ENCODE results near the gene RBX1. TPM values are rescaled to one million over a fixed set of nuclear protein-coding genes. Genes with fewer than 3 reads are reported as not detected.
"Not testable (repeated sequence)": the region's sequence is repeated elsewhere in the genome, so short reads cannot be mapped to it uniquely, and the experiment has no call there.

The RBX1 gene
- total RNA-seq, 1 donor from 2014 or later = 69.7 TPM

- no peaks in the 10 kb centered on the region for H3K27me3 ChIP-seq (ENCODE audit: low read depth)
- no peak overlapping the region for H3K4me3 ChIP-seq
- intact Hi-C loops (cut with micrococcal nuclease) = no loop called here
- no peaks in the 10 kb centered on the region for H3K4me1 ChIP-seq
- no peaks in the 10 kb centered on the region for H3K9me3 ChIP-seq (replicated peaks)
- no peak for TF ChIP-seq CTCF (IDR thresholded peaks at IDR 0.05; ENCODE audit: borderline replicate concordance)
- H3K27ac ChIP-seq (replicated peaks) = no peak overlapping the region
- no peak for DNase-seq
- no peaks in the 10 kb centered on the region for H3K36me3 ChIP-seq
Observed at GRCh38 chr22:41000040-41000565, 48.9 kb downstream of the RBX1 start.

GRCh38 chr22:41000941-41001721 is 50.0 kb downstream of the RBX1 start:
- intact Hi-C loops (cut with micrococcal nuclease) = no loop called here
- no peak for DNase-seq
- Histone ChIP-seq H3K9me3 (replicated peaks) (no peaks in the 10 kb centered on the region), H3K27ac (replicated peaks) (no peak overlapping the region), H3K36me3 (no peaks in the 10 kb centered on the region), H3K4me3 (no peak overlapping the region), H3K4me1 (no peaks in the 10 kb centered on the region), H3K27me3 (ENCODE audit: low read depth) (no peaks in the 10 kb centered on the region)
- TF ChIP-seq CTCF (IDR thresholded peaks at IDR 0.05; ENCODE audit: borderline replicate concordance) = no peak

DNA sequence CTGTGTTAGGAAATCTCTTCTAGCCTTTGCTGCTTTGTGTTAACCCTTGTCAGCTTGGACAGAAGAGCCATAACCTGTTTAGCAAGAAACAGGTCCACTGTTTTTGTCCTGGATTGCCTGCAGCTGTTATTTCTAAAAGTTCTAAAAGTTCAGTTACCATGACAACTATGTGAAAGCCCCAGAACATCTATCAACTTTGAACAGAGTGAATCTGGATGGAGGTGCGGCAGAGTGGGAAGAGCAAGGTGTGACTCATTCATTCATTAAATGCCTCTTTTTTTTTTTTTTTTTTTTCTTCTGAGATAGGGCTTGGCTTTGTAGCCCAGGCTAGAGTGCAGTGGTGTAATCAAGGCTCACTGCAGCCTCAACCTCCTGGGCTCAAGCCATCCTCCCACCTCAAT is 50.5 kb downstream of the RBX1 start:
- Histone ChIP-seq H3K4me3 (no peak overlapping the region), H3K9me3 (replicated peaks) (no peaks in the 10 kb centered on the region), H3K36me3 (no peaks in the 10 kb centered on the region), H3K27me3 (ENCODE audit: low read depth) (no peaks in the 10 kb centered on the region), H3K4me1 (no peaks in the 10 kb centered on the region), H3K27ac (replicated peaks) (no peak overlapping the region)
- intact Hi-C loops (cut with micrococcal nuclease) = no loop called here
- no peak for TF ChIP-seq CTCF (IDR thresholded peaks at IDR 0.05; ENCODE audit: borderline replicate concordance)
- DNase-seq = no peak

- H3K4me3 ChIP-seq; H3K27me3 ChIP-seq (ENCODE audit: low read depth); H3K27ac ChIP-seq (replicated peaks); H3K9me3 ChIP-seq (replicated peaks); H3K4me1 ChIP-seq; intact Hi-C loops (cut with micrococcal nuclease); H3K36me3 ChIP-seq; DNase-seq: not testable (repeated sequence)
Observed at GRCh38 chr22:41002386-41002785, 51.2 kb downstream of the RBX1 start.

- intact Hi-C loops (cut with micrococcal nuclease) = no loop called here
- H3K4me3 ChIP-seq = no peak overlapping the region
- no peak overlapping the region for H3K27ac ChIP-seq (replicated peaks)
- H3K9me3 ChIP-seq (replicated peaks) = no peaks in the 10 kb centered on the region
- no peaks in the 10 kb centered on the region for H3K36me3 ChIP-seq
- no peak for TF ChIP-seq CTCF (IDR thresholded peaks at IDR 0.05; ENCODE audit: borderline replicate concordance)
- H3K4me1 ChIP-seq = no peaks in the 10 kb centered on the region
- no peaks in the 10 kb centered on the region for H3K27me3 ChIP-seq (ENCODE audit: low read depth)
- DNase-seq = no peak
Observed at GRCh38 chr22:41003066-41003465, 51.9 kb downstream of the RBX1 start.

DNA sequence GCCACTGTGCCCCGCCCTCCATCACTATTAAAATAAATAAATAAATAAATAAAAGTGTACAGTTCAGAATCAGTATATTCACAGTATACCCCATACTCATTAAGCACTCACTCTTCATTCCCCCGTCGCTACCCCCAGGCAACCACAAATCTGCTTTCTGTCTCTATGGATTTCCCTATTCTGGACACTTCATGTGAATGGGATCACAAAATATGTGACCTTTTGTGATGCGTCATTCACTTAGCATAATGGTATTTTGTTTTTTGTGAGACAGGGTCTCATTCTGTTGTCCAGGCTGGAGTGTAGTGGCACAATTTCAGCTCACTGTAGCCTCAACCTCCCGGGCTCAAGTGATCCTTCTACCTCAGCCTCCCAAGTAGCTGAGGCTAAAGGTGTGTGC is 52.8 kb downstream of the RBX1 start:
- H3K4me3 ChIP-seq = no peak overlapping the region
- no peak for TF ChIP-seq CTCF (IDR thresholded peaks at IDR 0.05; ENCODE audit: borderline replicate concordance)

More for the DNA sequence above, 52.8 kb downstream of the RBX1 start:
- intact Hi-C loops (cut with micrococcal nuclease) = no loop called here
- DNase-seq = no peak
- Histone ChIP-seq H3K27me3 (ENCODE audit: low read depth) (no peaks in the 10 kb centered on the region), H3K36me3 (no peaks in the 10 kb centered on the region), H3K9me3 (replicated peaks) (no peaks in the 10 kb centered on the region), H3K27ac (replicated peaks) (no peak overlapping the region), H3K4me1 (no peaks in the 10 kb centered on the region)
